OCI-LY1 (cell line): ENCODE results near the gene CDCA3.

Source experiments
- H2AFZ ChIP-seq: fragments of 200-600 bp; sonication (generic), shearing (Covaris generic); 2 replicates; pipeline ENCODE4 v1.6.0; 2014; ENCODE audit warnings: antibody characterized with exemption, mild to moderate bottlenecking, low read length
- H3F3A ChIP-seq: fragments of 200-600 bp; sonication (generic), shearing (Covaris generic); 2 replicates; pipeline ENCODE4 v1.6.0; 2014; ENCODE audit warnings: mild to moderate bottlenecking, antibody characterized with exemption, low read length, moderate library complexity; ENCODE audit not compliant: insufficient read depth
- H3K27ac ChIP-seq: fragments of 200-600 bp; sonication (generic); 2 replicates; pipeline ENCODE4 v1.5.1; 2014; ENCODE audit warnings: low read length, mixed run types, mild to moderate bottlenecking, low read depth; ENCODE audit not compliant: poor library complexity, severe bottlenecking
- H3K27me3 ChIP-seq: fragments of 200-600 bp; sonication (generic); 2 replicates; pipeline ENCODE4 v1.6.0; 2014; ENCODE audit warnings: antibody characterized with exemption, mild to moderate bottlenecking, low read length, moderate library complexity; ENCODE audit not compliant: insufficient read depth
- H3K36me3 ChIP-seq: fragments of 200-600 bp; sonication (generic); 2 replicates; pipeline ENCODE4 v1.6.1; 2014; ENCODE audit warnings: mild to moderate bottlenecking, antibody characterized with exemption, low read length, moderate library complexity, mixed read lengths; ENCODE audit not compliant: insufficient read depth
- H3K4me1 ChIP-seq: fragments of 200-600 bp; sonication (generic); 2 replicates; pipeline ENCODE4 v1.5.1; 2014; ENCODE audit warnings: mild to moderate bottlenecking, low read length, moderate library complexity; ENCODE audit not compliant: insufficient read depth, severe bottlenecking
- H3K4me2 ChIP-seq: fragments of 200-600 bp; sonication (generic), shearing (Covaris generic); 2 replicates; pipeline ENCODE4 v1.6.1; 2014; ENCODE audit warnings: low read length
- H3K4me3 ChIP-seq: fragments of 200-600 bp; sonication (generic); 2 replicates; pipeline ENCODE4 v1.5.1; 2014; ENCODE audit warnings: low read length, low read depth, mild to moderate bottlenecking, mixed read lengths; ENCODE audit not compliant: poor library complexity, severe bottlenecking
- H3K79me2 ChIP-seq: fragments of 200-600 bp; shearing (Covaris generic); 2 replicates; pipeline ENCODE4 v1.6.1; 2016; ENCODE audit warnings: mixed run types, low read length, mixed read lengths; ENCODE audit not compliant: insufficient read depth
- H3K9ac ChIP-seq: fragments of 200-600 bp; sonication (generic), shearing (Covaris generic); 2 replicates; pipeline ENCODE4 v1.6.1; 2014; ENCODE audit warnings: mild to moderate bottlenecking, low read length, mixed read lengths
- H3K9me2 ChIP-seq: fragments of 200-600 bp; sonication (generic), shearing (Covaris generic); 2 replicates; pipeline ENCODE4 v1.6.1; 2014; ENCODE audit warnings: low read depth, mild to moderate bottlenecking, low read length, mixed read lengths
- H3K9me3 ChIP-seq: fragments of 200-600 bp; shearing (Covaris generic); 2 replicates; pipeline ENCODE4 v1.6.1; 2014; ENCODE audit warnings: low read length, mixed read lengths
- H4K20me1 ChIP-seq: fragments of 200-600 bp; sonication (generic), shearing (Covaris generic); 2 replicates; pipeline ENCODE4 v1.6.0; 2016; ENCODE audit warnings: mild to moderate bottlenecking, low read length; ENCODE audit not compliant: insufficient read depth
- CTCF ChIP-seq: fragments of 200-600 bp; sonication (generic), shearing (Covaris generic); IDR thresholded peaks from 2 replicates; pipeline ENCODE4 v1.5.1; 2017; ENCODE audit warnings: mild to moderate bottlenecking, antibody characterized with exemption, low read length, moderate library complexity, mixed read lengths
- EZH2 ChIP-seq: fragments of 200-600 bp; sonication (generic), shearing (Covaris generic); IDR thresholded peaks from 2 replicates; pipeline ENCODE4 v1.8.0; 2017; ENCODE audit warnings: borderline replicate concordance, mixed run types, mild to moderate bottlenecking, antibody characterized with exemption, low read length, moderate library complexity, mixed read lengths

Gene CDCA3

GRCh38 chr12:6836851-6837250, 14.2 kb downstream of the CDCA3 start:
- no peaks in the 10 kb centered on the region; the same call in 1 of the 2 replicates for H3K27me3 ChIP-seq
- H3K36me3 ChIP-seq, result no peaks in the 10 kb centered on the region
- H3K4me3 ChIP-seq, result no peak overlapping the region
- H3K9me3 ChIP-seq, result no peaks in the 10 kb centered on the region
- no peak for TF ChIP-seq CTCF
- no peak for TF ChIP-seq EZH2
- H3K4me1 ChIP-seq, result peaks cover 27% of the 10 kb centered on the region
- no peaks in the 10 kb centered on the region for H4K20me1 ChIP-seq
- H3K4me2 ChIP-seq, result no peak overlapping the region
- H2AFZ ChIP-seq, result no peak overlapping the region
- no peaks in the 10 kb centered on the region for H3K79me2 ChIP-seq
- H3F3A ChIP-seq, result no peaks in the 10 kb centered on the region
- no peaks in the 10 kb centered on the region for H3K9me2 ChIP-seq
- H3K27ac ChIP-seq, result no peak overlapping the region
- no peak overlapping the region for H3K9ac ChIP-seq

- Histone ChIP-seq H3K4me1 (peaks cover 12% of the 10 kb centered on the region), H3K9me2 (no peaks in the 10 kb centered on the region), H3K27me3 (no peaks in the 10 kb centered on the region; the same call in 1 of the 2 replicates), H3K79me2 (no peaks in the 10 kb centered on the region), H3F3A (no peaks in the 10 kb centered on the region), H3K27ac (no peak overlapping the region), H4K20me1 (no peaks in the 10 kb centered on the region), H3K9me3 (no peaks in the 10 kb centered on the region), H3K9ac (no peak overlapping the region), H3K4me3 (no peak overlapping the region), H2AFZ (no peak overlapping the region), H3K36me3 (no peaks in the 10 kb centered on the region), H3K4me2 (no peak overlapping the region)
- TF ChIP-seq CTCF (no peak), EZH2 (no peak)
Observed at GRCh38 chr12:6834873-6835272, 16.2 kb downstream of the CDCA3 start.

- Histone ChIP-seq H3K27ac (no peak overlapping the region), H3K36me3 (no peaks in the 10 kb centered on the region), H3K9ac (no peak overlapping the region), H4K20me1 (no peaks in the 10 kb centered on the region), H3F3A (no peaks in the 10 kb centered on the region), H3K4me2 (no peak overlapping the region), H2AFZ (no peak overlapping the region), H3K9me3 (no peaks in the 10 kb centered on the region), H3K27me3 (no peaks in the 10 kb centered on the region; the same call in 1 of the 2 replicates), H3K79me2 (no peaks in the 10 kb centered on the region), H3K4me1 (peaks cover 6% of the 10 kb centered on the region), H3K4me3 (no peak overlapping the region), H3K9me2 (no peaks in the 10 kb centered on the region)
- no peak for TF ChIP-seq CTCF
- no peak for TF ChIP-seq EZH2
Observed at GRCh38 chr12:6834254-6834653, 16.8 kb downstream of the CDCA3 start.
